Osteoblast (primary cell): ENCODE results near the gene PACRGL. TPM values are rescaled to one million over a fixed set of nuclear protein-coding genes. Genes with fewer than 3 reads are reported as not detected.
"Not testable (repeated sequence)": the region's sequence is repeated elsewhere in the genome, so short reads cannot be mapped to it uniquely, and the experiment has no call there.

ENCODE experiments used
- DNase-seq: peaks from one replicate; pipeline ENCODE4 v3.0.0; 2011; ENCODE audit warnings: low spot score, mixed read lengths; ENCODE audit not compliant: insufficient read length; ENCODE audit errors: missing footprints
- H2AFZ ChIP-seq: 2 replicates; pipeline ENCODE4 v1.6.0; 2011; ENCODE audit warnings: mild to moderate bottlenecking, low read length
- H3K27ac ChIP-seq: 2 replicates; pipeline ENCODE4 v1.5.1; 2011; ENCODE audit warnings: mild to moderate bottlenecking, low read depth, low read length, moderate library complexity
- H3K27me3 ChIP-seq: 2 replicates; pipeline ENCODE4 v1.6.0; 2012; ENCODE audit warnings: mild to moderate bottlenecking, control low read depth, inconsistent platforms, low read length, moderate library complexity; ENCODE audit not compliant: insufficient read depth
- H3K36me3 ChIP-seq: 2 replicates; pipeline ENCODE4 v1.5.1; 2011; ENCODE audit warnings: mild to moderate bottlenecking, low read length, control low read depth, moderate library complexity; ENCODE audit not compliant: insufficient read depth
- H3K4me1 ChIP-seq: 2 replicates; pipeline ENCODE4 v1.5.1; 2011; ENCODE audit warnings: mild to moderate bottlenecking, low read length, control low read depth, moderate library complexity; ENCODE audit not compliant: insufficient read depth
- H3K4me2 ChIP-seq: 2 replicates; pipeline ENCODE4 v1.6.0; 2011; ENCODE audit warnings: mild to moderate bottlenecking, low read length; ENCODE audit not compliant: insufficient read depth
- H3K4me3 ChIP-seq: fragments of 200-600 bp; sonication (generic); 3 replicates; pipeline ENCODE4 v1.5.1; 2012; ENCODE audit warnings: mild to moderate bottlenecking, low read length, inconsistent platforms; ENCODE audit not compliant: insufficient read depth
- H3K79me2 ChIP-seq: 2 replicates; pipeline ENCODE4 v1.6.0; 2012; ENCODE audit warnings: mild to moderate bottlenecking, low read length, control low read depth, inconsistent platforms; ENCODE audit not compliant: insufficient read depth
- H3K9me3 ChIP-seq: 2 replicates; pipeline ENCODE4 v1.5.1; 2011; ENCODE audit warnings: low read depth, low read length, control low read depth
- H4K20me1 ChIP-seq: 2 replicates; pipeline ENCODE4 v1.6.0; 2012; ENCODE audit warnings: mild to moderate bottlenecking, low read length, control low read depth; ENCODE audit not compliant: insufficient read depth
- CTCF ChIP-seq: IDR thresholded peaks from 2 replicates; pipeline ENCODE4 v1.5.1; 2011; ENCODE audit warnings: mild to moderate bottlenecking, low read depth, low read length, moderate library complexity; ENCODE audit errors: extremely low read depth
- total RNA-seq: library from RNA; depleted of rRNA; stranded (reverse); fragments of >200 nt; gene quantifications from 2 replicates; pipeline ENCODE4 v1.2.3, GENCODE V29; 2012

Gene PACRGL
- total RNA-seq, 1 donor = 27.5 TPM

- H3K79me2 ChIP-seq = no peaks in the 10 kb centered on the region
- H3K36me3 ChIP-seq = no peaks in the 10 kb centered on the region
- no peaks in the 10 kb centered on the region for H3K4me1 ChIP-seq
- no peak overlapping the region for H3K4me3 ChIP-seq
- no peaks in the 10 kb centered on the region for H3K27me3 ChIP-seq
- H2AFZ ChIP-seq = no peak overlapping the region
- H3K4me2 ChIP-seq = no peak overlapping the region
- H4K20me1 ChIP-seq = no peaks in the 10 kb centered on the region
- TF ChIP-seq CTCF = no peak
- DNase-seq = no peak
- H3K27ac ChIP-seq = no peak overlapping the region
- H3K9me3 ChIP-seq = no peaks in the 10 kb centered on the region
Measured at GRCh38 chr4:20761826-20762225, 61.6 kb downstream of the PACRGL start.

GRCh38 chr4:20764366-20764992 is 64.2 kb downstream of the PACRGL start:
- Histone ChIP-seq H3K9me3 (no peaks in the 10 kb centered on the region), H3K27ac (no peak overlapping the region), H3K4me1 (no peaks in the 10 kb centered on the region), H3K79me2 (no peaks in the 10 kb centered on the region), H3K4me2 (no peak overlapping the region), H3K27me3 (no peaks in the 10 kb centered on the region), H4K20me1 (no peaks in the 10 kb centered on the region), H2AFZ (no peak overlapping the region), H3K4me3 (no peak overlapping the region), H3K36me3 (no peaks in the 10 kb centered on the region)
- TF ChIP-seq CTCF = no peak
- DNase-seq = no peak

- no peak for DNase-seq
- TF ChIP-seq CTCF = peak; percentile 84
- Histone ChIP-seq H3K4me2 (peak overlapping the region; percentile 71), H3K36me3 (no peaks in the 10 kb centered on the region), H3K27me3 (no peaks in the 10 kb centered on the region), H2AFZ (peak overlapping the region; percentile 90), H3K4me3 (peak overlapping the region; percentile 50), H4K20me1 (no peaks in the 10 kb centered on the region), H3K79me2 (no peaks in the 10 kb centered on the region), H3K27ac (no peak overlapping the region), H3K9me3 (no peaks in the 10 kb centered on the region), H3K4me1 (no peaks in the 10 kb centered on the region)
Measured at GRCh38 chr4:20773144-20773997, 73.1 kb downstream of the PACRGL start.

- no peak for TF ChIP-seq CTCF
- Histone ChIP-seq H3K27ac (no peak overlapping the region), H3K9me3 (no peaks in the 10 kb centered on the region), H3K4me1 (no peaks in the 10 kb centered on the region), H3K79me2 (no peaks in the 10 kb centered on the region), H3K36me3 (no peaks in the 10 kb centered on the region), H2AFZ (no peak overlapping the region), H3K4me2 (no peak overlapping the region), H3K27me3 (no peaks in the 10 kb centered on the region), H3K4me3 (no peak overlapping the region), H4K20me1 (no peaks in the 10 kb centered on the region)
- DNase-seq = no peak
Measured at GRCh38 chr4:20778896-20779295, 78.6 kb downstream of the PACRGL start.

GRCh38 chr4:20783134-20783533 is 82.9 kb downstream of the PACRGL start:
- H3K36me3 ChIP-seq, H3K27ac ChIP-seq, H3K79me2 ChIP-seq, DNase-seq, H2AFZ ChIP-seq, H4K20me1 ChIP-seq, H3K27me3 ChIP-seq, H3K4me2 ChIP-seq, H3K9me3 ChIP-seq, H3K4me1 ChIP-seq, H3K4me3 ChIP-seq: not testable (repeated sequence)
